HG02610 (cell line): Measurements from ENCODE around the gene TSPAN15.

Source experiments
- ATAC-seq: cut with Tn5 transposase; IDR thresholded peaks from one replicate; pipeline ENCODE4 v1.9.1; 2021; ENCODE audit warnings: mild to moderate bottlenecking, moderate library complexity; ENCODE audit not compliant: unreplicated experiment

The TSPAN15 gene

DNA sequence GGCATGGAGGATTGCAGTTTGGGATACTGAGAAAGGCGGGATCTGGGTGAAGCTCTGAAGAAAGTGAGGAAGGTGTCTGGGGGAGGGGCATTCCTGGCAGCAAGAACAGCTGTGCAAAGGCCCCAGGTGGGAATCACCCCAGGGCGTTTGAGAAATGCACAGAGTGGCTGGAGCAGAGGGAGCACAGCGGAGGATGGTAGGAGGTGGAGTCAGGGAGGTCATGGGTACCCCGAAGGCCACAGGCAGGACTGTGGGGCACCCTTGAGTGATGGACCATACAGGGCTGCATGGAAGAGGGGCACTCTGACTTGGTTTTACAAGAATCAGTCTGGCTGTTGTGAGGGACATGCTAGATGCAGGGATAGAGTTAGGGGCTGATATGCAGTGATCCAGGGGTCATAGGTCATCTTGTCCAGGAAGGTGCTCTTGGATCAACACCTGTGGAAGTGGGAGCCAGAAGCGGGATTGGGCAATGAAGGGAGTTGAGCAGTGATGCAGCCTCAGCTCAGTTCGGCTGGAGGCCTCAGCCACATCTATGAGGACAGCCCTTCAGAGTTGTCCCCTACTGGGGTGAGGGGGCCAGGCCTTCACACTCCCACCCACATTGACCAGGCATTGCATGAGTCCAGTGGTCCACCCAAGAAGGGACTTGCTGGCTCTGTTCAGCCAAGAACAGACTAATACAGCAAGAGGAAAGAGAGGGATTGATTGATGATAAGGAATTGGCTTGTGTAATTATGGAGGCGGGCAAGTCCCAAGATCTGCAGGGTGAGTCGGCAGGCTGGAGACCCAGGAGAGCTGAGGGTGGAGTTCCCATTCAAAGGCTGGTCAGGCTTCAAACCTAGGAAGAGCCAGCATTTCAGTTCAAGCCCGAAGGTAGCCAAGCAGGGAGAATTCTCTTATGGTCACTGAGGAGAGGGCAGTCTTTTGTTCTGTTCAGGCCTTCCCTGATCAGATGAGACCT, 48.7 kb downstream of the TSPAN15 start:
- no peak for ATAC-seq

DNA sequence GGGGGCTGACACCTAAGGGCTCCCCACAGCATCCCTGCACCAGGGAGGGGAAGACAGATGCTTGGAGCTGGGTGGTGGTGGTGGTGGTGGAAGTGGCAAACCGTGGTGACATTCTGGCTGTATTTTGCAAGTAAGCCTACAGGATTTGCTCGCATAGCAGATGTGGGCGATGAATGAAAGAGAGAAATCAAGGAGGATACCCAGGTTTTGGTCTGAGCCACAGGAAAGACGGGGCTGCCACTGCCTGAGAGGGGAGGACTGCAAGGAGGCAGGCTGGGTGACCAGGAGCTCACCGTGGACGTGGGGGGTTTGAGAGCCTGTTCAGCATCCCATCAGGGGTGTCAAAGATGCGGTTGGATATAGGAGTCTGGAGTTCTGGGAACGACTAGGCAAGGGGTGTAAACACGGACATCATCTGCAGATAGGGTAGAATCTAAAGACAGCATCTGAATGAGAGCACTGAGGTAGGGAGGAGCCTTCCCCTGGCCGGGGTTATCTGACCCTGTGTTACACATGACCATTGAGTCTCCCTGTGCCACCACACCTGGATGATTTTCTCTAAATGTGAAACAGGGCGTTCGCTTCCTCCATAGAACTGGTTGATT, 49.7 kb downstream of the TSPAN15 start:
- no peak for ATAC-seq

DNA sequence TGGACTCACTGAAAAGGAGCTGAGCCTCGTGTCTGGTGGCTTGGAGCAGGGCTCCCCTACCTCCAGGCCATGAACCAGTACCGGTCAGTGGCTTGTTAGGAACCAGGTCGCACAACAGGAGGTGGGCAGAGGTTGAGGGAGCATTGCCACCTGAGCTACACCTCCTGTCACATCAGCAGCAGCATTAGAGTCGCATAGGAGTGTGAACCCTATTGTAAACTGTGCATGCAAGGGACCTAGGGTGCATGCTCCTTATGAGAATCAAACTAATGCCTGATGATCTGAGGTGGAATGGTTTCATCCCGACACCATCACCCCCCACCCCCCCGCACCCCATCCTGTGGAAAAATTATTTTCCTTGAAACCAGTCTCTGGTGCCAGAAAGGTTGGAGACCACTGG, 50.4 kb downstream of the TSPAN15 start:
- ATAC-seq: no peak

DNA sequence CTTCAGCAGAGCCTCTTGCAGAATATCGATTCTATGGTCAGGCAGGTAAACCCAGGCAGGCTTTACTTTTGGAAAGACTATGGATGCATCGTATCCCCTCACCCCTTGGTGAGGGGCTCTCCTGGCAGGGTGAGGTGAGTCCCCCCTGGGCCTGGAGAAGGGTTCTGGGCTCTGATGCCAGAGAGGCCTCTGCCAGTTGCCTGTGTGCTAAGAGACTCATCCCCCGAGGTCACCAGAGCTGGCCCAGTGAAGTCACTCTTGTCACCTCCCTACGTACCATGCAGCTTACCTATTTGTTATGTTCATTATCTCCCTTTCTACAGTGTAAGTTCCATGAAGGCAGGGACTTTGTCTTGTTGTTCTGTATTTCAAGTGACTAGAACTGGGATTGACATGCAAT, 51.3 kb downstream of the TSPAN15 start:
- no peak for ATAC-seq

DNA sequence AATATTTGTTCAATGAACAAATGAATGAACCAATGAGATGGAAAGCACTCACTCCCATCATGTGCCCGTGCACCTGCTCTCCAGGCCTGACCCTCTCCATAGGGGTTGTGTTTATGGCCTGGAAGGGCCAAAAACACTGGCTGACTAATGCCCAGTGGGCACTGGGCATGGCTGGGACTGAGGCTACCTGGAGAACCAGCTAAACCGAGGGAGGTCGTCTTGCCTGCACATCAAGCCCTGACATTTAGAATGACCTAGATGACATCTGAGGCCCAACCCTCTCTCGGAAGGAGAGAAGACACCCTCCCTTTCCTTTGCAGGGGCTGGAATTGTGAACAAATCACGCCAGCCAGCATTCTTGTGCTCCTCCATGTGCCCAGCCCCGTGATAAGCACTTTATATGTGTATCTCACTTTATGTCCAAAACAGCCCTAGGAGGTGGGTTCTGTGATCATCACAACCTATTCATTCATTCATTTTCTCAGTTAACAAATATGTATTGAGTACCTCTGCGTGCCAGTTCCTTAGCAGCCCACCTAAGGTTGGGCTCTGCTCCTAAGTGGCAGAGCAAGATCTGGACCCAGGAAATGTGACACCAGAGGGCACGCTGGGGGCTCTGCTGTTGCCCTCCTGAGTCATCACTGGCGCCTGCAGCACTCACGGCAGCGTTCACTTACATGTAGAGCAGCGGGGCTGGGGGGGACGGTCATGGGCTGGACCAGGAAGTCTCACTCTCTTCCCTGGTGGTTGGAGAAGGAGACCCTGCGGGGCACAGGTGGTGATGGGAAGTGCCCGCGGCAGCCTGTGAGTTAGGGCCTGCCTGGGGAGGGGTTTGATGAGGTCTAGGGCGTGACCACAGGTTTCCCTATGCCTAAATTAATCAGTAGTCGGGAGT, 52.0 kb downstream of the TSPAN15 start:
- no peak for ATAC-seq

DNA sequence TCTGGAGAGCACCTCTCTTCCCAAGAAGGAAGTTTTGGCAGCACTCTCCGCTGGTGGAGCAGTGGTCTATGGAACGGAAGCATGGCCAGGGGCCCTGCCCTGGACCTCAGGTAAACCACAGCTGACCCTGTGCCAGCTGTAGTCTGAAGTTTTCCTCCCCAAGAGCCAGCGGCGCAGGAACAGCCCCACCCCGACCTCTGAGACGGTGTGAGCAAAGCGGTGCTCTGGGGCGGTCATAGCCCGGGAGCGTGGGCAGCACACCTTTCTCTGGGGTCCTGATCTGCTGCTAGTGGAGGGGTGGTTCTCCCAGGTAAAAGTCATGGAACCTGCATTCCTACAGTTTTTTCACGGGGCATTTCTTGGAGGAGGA, 52.6 kb downstream of the TSPAN15 start:
- ATAC-seq: no peak

DNA sequence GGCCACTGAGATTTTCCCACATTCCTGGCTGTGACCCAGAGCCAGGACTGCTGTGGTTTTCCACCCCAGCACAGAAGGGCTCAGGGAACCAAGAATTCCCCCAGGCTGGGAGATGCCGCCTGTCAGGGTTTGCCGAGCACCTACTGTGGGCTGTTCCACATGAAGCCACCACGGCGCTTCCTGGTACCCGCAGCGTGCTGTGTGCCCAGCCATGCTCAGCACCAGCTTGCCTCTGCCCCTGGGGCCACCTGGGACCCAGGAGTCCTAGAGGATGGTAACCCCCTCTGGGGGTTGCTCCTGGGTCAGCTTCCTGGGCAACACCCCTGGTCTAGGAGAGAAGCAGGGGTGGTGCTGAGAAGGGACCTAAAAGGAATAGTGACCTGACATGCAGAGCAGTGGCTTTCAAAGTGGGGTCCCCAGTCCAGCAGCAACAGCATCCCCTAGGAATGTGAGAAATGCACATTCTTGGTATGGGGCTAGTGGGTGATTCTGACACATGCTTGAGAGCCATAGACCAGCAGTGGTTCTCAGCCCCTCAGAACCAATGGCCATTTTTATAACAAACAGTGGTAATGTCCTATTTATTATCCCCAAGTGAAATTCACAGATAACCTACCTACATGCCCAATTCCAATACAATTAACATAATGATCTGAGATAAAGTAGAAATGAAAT, 53.4 kb downstream of the TSPAN15 start:
- no peak for ATAC-seq

DNA sequence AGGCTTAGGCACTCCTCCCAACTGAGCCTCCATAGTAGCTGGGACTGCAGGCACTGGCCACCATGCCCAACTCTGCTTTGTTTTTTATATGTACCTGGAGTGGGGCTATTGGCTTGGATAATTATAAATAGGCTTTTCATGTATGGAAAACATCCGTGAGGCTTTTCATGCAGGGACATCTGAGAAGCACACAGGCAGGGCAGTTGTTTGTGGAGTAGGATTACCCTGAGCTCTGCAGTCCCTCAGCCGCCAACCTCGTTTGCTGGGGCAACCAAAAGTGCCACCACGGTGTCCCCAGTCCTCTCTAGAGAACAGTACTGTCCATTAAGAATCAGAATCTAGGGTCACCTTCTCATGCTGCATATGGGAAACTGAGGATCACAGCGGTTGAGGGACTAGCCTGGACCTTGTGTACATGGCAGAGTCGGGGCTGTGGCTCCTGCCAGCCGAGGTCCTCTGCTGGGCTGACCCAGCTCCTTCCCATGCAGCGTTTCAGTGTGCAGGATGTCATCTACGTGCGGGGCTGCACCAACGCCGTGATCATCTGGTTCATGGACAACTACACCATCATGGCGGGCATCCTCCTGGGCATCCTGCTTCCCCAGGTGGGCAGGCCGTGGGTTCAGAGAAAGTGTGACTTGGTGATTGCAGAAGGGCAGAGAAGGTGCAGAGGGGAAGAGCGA, 54.5 kb downstream of the TSPAN15 start:
- no peak for ATAC-seq

DNA sequence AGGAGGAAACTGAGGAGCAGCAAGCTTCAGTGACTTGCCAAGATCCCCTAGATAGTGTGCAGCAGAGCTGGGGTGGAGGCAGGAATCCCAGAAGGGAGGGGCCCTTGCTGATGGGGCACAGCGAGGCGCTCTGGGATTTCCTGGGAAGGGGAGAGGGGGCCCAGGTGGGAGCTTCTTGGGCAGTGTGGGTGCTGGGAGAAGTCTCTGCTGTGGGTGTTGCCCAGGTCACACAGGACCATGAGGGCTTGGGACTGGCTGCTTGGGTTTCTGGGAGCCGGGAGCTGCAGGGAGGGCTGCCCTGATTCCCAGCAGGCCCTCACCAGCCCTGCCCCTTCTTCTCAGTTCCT, 55.2 kb downstream of the TSPAN15 start:
- ATAC-seq: no peak

DNA sequence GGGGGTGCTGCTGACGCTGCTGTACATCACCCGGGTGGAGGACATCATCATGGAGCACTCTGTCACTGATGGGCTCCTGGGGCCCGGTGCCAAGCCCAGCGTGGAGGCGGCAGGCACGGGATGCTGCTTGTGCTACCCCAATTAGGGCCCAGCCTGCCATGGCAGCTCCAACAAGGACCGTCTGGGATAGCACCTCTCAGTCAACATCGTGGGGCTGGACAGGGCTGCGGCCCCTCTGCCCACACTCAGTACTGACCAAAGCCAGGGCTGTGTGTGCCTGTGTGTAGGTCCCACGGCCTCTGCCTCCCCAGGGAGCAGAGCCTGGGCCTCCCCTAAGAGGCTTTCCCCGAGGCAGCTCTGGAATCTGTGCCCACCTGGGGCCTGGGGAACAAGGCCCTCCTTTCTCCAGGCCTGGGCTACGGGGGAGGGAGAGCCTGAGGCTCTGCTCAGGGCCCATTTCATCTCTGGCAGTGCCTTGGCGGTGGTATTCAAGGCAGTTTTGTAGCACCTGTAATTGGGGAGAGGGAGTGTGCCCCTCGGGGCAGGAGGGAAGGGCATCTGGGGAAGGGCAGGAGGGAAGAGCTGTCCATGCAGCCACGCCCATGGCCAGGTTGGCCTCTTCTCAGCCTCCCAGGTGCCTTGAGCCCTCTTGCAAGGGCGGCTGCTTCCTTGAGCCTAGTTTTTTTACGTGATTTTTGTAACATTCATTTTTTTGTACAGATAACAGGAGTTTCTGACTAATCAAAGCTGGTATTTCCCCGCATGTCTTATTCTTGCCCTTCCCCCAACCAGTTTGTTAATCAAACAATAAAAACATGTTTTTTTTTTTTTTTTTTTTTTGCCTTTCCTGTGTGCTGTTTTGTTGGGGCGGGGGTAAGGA, 55.8 kb downstream of the TSPAN15 start:
- no peak for ATAC-seq

DNA sequence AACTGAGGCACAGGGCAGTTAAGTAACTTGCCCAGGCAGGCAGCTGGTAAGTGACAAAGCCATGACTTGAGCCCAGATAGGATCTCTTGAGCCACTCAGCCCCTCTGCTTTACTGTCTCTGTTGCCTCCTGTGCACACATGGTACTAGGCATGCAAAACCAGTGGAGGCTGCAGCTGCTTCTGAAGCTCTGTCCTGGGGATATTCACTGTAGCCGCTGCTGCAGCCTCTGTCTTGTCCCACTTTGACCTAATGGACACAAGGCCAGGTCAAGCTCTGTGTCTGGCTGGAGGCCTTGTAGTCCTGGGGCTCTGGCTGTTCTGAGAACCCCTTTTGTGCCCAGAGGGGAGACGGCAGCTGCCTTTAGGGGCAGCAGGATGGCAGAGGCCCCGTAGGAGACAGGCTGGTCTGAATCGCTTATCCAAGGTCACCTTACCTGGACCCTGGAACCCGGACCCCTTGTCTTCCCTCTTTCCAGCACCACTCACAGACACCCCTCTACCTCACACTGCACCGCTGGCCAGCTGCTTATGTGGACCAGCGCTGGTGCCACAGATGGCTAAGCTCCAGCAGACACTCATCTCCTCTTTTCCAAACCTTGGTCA, 57.6 kb downstream of the TSPAN15 start:
- ATAC-seq: no peak

DNA sequence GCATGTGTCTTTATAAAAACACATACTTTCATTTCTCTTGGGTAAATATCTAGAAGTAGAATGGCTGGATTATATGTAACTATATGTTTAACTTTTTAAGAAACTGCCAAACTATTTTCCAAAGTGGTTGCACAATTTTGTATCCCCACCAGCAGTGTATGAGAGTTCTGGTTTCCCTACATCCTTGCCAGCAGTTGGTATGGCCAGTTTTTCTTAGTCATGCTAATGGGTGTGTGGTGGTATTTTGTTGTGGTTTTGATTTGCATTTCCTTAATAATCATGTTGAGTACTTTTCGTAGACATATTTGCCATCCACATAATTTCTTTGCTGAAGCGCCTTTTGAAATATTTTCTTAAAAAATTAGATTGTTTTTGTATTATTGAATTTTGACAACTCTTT, 61.6 kb downstream of the TSPAN15 start:
- ATAC-seq: no peak

DNA sequence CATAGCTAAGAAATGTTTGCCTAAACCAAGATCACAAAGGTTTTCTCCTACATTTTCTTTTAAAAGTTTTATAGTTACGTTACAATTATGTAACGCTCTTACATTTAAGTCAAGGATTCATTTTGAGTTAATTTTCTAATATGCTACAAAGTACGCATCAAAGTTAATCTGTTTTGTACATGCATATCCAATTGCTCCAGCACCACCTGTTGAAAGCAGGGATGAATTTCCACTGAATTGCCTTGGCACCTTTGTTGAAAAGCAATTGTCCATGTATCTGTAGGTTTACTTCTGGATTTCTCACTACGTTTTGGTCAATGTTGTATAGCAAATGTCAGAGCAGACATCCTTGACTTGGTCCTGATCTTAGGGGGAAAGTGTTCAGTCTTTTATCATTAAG, 62.4 kb downstream of the TSPAN15 start:
- ATAC-seq: no peak

DNA sequence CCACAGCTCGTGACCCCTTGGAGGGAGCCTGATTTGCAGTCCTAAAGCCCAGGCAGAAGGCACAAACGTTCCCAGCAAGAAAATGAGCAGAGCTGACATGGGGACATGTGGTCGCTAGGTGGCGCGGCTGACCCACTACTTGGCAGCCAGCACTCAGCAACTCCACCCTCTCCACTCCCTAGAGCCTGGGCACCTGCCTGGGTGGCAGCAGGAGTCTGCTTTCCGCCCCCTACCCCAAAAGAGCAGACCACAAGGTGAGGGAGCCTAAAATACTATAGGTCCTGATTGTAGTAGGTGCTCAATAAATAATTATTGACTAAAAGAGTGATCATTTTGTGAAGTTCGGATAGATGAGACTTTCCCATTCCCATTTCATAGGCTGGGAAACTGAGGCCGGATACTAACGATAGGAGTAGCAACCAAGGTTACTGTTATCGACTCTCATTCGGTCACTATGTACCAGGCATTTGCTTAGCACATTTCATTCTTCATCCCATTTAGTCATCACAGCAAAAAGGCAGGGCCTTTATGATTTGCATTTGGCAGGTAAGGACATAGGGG, 64.5 kb downstream of the TSPAN15 start:
- peak; percentile 67 for ATAC-seq

DNA sequence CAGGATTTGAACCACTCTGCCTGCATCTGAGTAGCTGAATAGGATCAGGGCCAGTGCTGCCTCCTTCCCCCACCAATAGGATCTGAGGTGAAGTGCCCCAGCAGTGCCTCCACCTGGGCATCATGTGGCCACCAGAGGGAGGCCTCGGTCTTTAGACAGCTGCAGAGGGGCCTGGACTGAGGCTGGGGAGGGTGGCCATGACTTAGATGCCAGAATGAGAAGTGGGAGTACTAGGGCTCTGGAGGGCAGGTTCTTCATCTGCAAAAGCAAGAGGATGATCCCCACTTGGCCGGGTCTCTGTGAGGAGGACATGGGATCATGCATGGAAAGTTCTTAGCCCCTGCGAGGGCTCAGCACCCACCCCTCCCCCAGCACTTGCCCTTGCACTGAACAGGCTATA, 65.1 kb downstream of the TSPAN15 start:
- ATAC-seq: no peak

DNA sequence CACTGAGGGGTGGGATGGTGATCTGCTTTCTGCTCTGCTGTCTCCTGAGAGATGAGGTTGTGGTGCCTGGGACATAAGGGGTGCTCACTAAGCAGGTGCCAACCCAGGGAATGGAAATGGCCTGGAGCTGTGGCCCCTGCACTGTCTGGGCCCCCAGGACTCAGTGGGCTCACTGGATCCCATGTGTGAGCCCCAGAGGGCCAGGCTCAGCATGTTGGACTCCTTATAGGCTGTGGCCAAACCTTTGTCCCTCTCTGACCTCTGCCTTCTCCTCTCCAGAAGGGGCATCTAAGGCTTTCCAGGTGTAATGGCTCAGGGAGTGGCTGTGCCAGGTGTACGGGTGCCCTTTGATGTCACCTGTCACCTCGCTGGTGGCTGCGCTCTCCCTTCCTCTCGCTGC, 65.5 kb downstream of the TSPAN15 start:
- no peak for ATAC-seq

DNA sequence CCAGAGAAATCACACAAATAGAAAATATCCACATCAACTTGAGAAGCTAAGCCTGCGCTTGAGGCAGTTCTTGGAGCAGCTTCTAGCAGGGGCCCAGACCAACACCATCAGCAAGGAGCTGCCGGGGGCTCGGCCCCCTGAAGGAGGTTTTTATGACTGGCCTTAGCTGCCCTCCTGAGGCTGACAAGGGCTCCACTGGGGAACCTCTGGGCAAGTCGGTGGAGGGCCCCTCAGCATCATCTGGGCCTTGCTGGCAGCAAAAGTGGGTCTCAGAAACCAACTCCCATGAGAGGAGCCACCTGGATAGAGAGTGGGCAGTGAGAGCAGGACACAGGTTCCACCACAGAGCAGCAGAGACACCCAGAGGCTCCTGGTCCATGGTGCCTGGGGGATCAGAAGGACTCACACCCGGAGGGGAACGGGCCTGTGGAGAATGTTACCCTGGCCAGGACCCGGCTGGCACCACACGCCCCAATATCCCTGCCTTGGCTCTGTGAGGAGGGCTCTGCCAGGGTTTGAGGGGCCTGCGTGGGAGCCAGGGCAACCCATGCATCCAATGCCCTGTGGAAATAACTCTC, 66.1 kb downstream of the TSPAN15 start:
- ATAC-seq: no peak

DNA sequence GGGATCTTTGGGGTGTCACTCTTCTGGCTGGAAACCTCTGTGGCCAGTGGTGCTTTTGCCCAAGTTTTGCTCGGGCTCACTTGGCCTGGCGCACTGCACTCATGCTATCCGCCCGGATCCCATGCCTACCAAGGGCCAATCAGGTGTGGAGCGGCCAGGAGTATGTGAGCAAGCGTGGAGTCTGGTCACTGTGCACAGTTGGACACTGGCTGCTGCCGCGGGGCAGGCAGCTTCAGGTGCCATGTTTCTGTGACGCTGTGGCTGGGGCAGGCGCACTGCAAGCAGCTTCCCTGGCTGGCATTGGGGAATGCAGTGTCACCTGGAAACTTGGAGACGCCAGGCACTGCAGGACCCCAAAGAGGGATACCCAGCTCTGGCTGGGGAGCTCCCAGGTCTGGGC, 76.7 kb downstream of the TSPAN15 start:
- no peak for ATAC-seq
